ENCODE data around the gene PPIG.

GRCh38 chr2:169640104-169640503, 56.0 kb downstream of the PPIG start:
- TF ChIP-seq CTCF (IDR thresholded peaks at IDR 0.05) (no peak), EZH2 (IDR thresholded peaks at IDR 0.05; ENCODE audit: borderline replicate concordance, insufficient read depth, low read depth, low read length, poor library complexity, severe bottlenecking) (no peak)

All from B cell (primary cell).